CD1c-positive myeloid dendritic cell (primary cell): ENCODE results near the gene SYNE4.

Experiments used
- DNase-seq: peaks from one replicate; pipeline ENCODE4 v3.0.0-alpha.2; 2016; ENCODE audit errors: extremely low spot score

Gene SYNE4

GRCh38 chr19:35955881-35956634 lies 52.6 kb downstream of the SYNE4 start:
- DNase-seq, result no peak
